Parathyroid adenoma (tissue), 2 donors: Measurements from ENCODE around the gene PLCG1.
"Not testable (repeated sequence)": the region's sequence is repeated elsewhere in the genome, so short reads cannot be mapped to it uniquely, and the experiment has no call there.

Experiments used
- H2AFZ ChIP-seq: fragments of 300-600 bp; sonication (generic); one replicate; pipeline ENCODE4 v1.7.0; 2017; ENCODE audit warnings: antibody characterized with exemption, mild to moderate bottlenecking
- H3K27ac ChIP-seq: fragments of 300-600 bp; sonication (generic); one replicate; pipeline ENCODE4 v1.7.0; 2017
- H3K27me3 ChIP-seq: fragments of 300-600 bp; sonication (generic); one replicate; pipeline ENCODE4 v1.7.0; 2017; ENCODE audit warnings: low read length; ENCODE audit not compliant: control insufficient read depth, insufficient read depth
- H3K36me3 ChIP-seq: fragments of 300-600 bp; sonication (generic); one replicate; pipeline ENCODE4 v1.7.0; 2017; ENCODE audit warnings: low read length; ENCODE audit not compliant: control insufficient read depth, insufficient read depth
- H3K4me1 ChIP-seq: fragments of 300-600 bp; sonication (generic); one replicate; pipeline ENCODE4 v1.7.0; 2017; ENCODE audit warnings: control low read depth
- H3K4me2 ChIP-seq: fragments of 300-600 bp; sonication (generic); one replicate; pipeline ENCODE4 v1.7.0; 2017; ENCODE audit warnings: low read length
- H3K4me3 ChIP-seq: fragments of 300-600 bp; sonication (generic); one replicate; pipeline ENCODE4 v1.7.0; 2017; ENCODE audit warnings: low read depth, low read length
- H3K79me2 ChIP-seq: fragments of 300-600 bp; sonication (generic); one replicate; pipeline ENCODE4 v1.7.0; 2017; ENCODE audit warnings: control low read depth
- H3K9ac ChIP-seq: fragments of 300-600 bp; sonication (generic); one replicate; pipeline ENCODE4 v1.7.0; 2017; ENCODE audit warnings: mild to moderate bottlenecking
- H3K9me3 ChIP-seq: fragments of 300-600 bp; sonication (generic); one replicate; pipeline ENCODE4 v1.7.0; 2017; ENCODE audit warnings: low read length; ENCODE audit not compliant: control insufficient read depth
- TF ChIP-seq, protein P1 (sequence below): fragments of 300-600 bp; sonication (generic); IDR thresholded peaks from one replicate; pipeline ENCODE4 v1.7.0; 2017; ENCODE audit warnings: antibody characterized with exemption, mild to moderate bottlenecking
- donor health status: primary hyperparathyroidism.

PLCG1 gene

DNA sequence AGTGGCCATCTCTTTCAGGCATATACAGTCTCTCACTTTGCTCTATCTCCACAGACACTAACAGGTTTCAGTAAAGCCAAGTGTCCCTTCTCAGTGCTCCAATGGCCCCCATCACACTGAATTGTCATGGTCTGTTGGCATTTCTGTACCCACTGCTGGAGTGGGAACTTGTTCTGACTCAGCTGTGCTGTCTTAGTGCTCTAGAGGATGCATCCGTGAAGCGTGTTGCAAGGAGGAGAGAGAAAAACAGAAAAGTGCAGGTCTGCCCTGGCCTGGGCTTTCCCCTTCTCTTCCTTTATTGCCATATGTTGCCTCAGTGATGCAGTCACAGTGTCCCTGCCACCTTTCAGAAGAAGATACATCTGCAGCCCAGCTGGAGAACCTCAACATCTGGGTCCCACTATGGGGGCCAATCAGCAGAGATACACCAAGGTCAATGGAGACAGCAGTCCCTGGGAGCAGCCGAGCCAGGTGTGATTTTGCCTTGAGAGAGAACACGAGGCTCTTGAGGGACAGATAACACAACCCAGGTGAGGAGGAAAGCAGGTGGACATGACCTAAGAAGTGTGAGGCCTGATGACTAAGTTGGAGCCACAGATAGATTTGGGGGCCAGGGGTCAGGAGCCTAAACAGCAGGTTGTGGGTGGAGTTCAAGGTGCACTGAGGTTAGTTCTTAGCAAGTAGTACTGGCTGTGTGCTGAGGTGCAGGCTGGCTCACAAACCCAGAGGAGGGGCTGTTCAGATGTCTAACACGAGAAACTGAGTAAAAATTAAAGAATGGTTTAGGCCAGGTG is 5.6 kb upstream of the PLCG1 start:
- Histone ChIP-seq H3K9ac (no peak overlapping the region), H3K27ac (no peak overlapping the region), H3K36me3 (no peaks in the 10 kb centered on the region), H3K4me2 (no peak overlapping the region), H3K27me3 (no peaks in the 10 kb centered on the region), H3K4me1 (no peaks in the 10 kb centered on the region), H3K9me3 (no peaks in the 10 kb centered on the region), H3K79me2 (no peaks in the 10 kb centered on the region), H3K4me3 (no peak overlapping the region), H2AFZ (no peak overlapping the region)
- TF ChIP-seq, protein P1, sequence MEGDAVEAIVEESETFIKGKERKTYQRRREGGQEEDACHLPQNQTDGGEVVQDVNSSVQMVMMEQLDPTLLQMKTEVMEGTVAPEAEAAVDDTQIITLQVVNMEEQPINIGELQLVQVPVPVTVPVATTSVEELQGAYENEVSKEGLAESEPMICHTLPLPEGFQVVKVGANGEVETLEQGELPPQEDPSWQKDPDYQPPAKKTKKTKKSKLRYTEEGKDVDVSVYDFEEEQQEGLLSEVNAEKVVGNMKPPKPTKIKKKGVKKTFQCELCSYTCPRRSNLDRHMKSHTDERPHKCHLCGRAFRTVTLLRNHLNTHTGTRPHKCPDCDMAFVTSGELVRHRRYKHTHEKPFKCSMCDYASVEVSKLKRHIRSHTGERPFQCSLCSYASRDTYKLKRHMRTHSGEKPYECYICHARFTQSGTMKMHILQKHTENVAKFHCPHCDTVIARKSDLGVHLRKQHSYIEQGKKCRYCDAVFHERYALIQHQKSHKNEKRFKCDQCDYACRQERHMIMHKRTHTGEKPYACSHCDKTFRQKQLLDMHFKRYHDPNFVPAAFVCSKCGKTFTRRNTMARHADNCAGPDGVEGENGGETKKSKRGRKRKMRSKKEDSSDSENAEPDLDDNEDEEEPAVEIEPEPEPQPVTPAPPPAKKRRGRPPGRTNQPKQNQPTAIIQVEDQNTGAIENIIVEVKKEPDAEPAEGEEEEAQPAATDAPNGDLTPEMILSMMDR, result no peak

GRCh38 chr20:41132388-41132775 is 5.0 kb upstream of the PLCG1 start:
- H2AFZ ChIP-seq, H3K27me3 ChIP-seq, H3K79me2 ChIP-seq, H3K4me2 ChIP-seq, H3K36me3 ChIP-seq, H3K4me3 ChIP-seq, H3K4me1 ChIP-seq, H3K9ac ChIP-seq, H3K9me3 ChIP-seq, H3K27ac ChIP-seq: not testable (repeated sequence)

DNA sequence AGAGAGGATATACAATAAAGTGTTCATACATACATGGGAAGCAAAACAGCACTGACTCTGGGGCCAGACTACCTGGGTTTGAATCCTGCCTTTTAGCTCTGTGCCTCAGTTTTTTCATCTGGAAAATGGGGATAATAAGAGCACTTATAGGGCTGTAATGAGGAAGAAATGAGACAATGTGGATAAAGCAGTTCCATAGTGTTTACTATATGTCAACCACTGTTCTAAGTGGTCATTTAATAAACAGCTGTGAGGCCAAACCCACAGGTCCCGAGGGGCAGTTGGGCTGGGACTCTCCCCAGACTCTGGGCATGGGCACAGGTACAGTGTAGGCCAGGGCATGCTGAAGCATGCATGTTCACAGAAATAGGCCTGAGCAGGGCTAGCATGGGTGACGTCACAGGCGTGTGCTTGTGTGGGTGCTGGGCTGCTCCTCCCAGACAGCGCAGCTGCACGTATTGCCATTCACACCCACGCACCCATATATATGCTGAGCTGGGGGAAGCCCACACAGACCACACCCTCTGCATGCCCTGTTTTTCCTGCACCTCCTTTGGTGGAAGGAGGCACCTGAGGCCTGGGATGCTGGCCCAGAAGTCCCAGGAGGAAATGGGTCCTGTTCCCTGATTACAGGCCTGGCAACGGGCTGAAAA is 3.5 kb upstream of the PLCG1 start:
- TF ChIP-seq, protein P1, result no peak
- H2AFZ ChIP-seq, result no peak overlapping the region
- H3K36me3 ChIP-seq, result no peaks in the 10 kb centered on the region
- H3K27me3 ChIP-seq, result no peaks in the 10 kb centered on the region
- no peaks in the 10 kb centered on the region for H3K9me3 ChIP-seq
- H3K4me3 ChIP-seq, result no peak overlapping the region
- no peak overlapping the region for H3K9ac ChIP-seq
- H3K4me1 ChIP-seq, result no peaks in the 10 kb centered on the region
- no peak overlapping the region for H3K4me2 ChIP-seq
- H3K27ac ChIP-seq, result no peak overlapping the region
- H3K79me2 ChIP-seq, result peaks cover 4% of the 10 kb centered on the region

DNA sequence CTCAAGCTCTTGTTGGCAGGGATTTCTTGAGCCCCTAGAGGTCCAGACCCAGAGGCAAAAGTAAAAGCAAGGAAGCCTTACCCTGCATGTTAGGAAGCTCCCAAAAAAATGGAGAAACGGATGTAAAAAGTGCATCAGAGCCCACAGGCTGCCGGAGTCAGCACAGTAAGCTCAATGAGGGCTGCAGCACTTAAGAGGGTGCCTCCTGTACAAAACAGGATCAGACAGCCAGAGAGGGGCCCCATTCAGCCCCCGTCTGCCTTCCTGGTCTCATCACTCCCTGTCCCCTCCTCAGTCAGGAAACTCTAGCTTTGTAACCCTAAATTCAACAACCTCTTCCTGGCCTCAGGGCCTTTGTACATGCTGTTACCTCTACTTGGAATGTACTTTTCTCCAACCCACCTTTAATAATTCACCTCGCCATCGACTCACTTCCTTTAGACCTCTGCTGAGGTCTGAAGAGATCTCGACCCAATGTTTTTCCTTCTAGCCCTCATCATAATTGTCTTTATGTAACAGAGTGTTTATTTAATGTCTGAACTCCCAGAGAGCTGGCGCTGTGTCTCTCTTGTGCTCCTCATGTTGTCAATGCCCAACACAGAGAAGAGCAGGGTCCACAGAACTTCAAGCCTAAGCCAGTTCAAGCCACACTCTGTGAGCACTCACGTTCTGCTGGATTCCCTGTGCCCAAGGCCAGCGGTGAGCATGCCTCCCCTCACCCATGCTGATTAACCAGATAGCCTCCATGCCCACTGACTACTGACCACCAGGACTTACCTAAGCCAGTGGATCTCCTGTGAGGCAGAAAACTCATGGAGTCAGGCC is 2.8 kb upstream of the PLCG1 start:
- H3K9ac ChIP-seq, result no peak overlapping the region
- H3K79me2 ChIP-seq, result peaks cover 11% of the 10 kb centered on the region
- H3K36me3 ChIP-seq, result no peaks in the 10 kb centered on the region
- TF ChIP-seq, protein P1, result no peak
- peaks cover 5% of the 10 kb centered on the region for H3K4me1 ChIP-seq
- H2AFZ ChIP-seq, result no peak overlapping the region
- no peak overlapping the region for H3K4me3 ChIP-seq
- no peaks in the 10 kb centered on the region for H3K27me3 ChIP-seq
- H3K9me3 ChIP-seq, result no peaks in the 10 kb centered on the region
- H3K27ac ChIP-seq, result no peak overlapping the region
- no peak overlapping the region for H3K4me2 ChIP-seq
